Activated effector memory CD4-positive, alpha-beta T cell treated with anti-CD3 and anti-CD28 coated beads, Interleukin-2, amount 50 U/mL, for 16 hours (primary cell): ENCODE measurements around the gene TCEA2.

Experiments
- DNase-seq: peaks from one replicate; pipeline ENCODE4 v3.0.0-alpha.2; 2020

TCEA2 gene

DNA sequence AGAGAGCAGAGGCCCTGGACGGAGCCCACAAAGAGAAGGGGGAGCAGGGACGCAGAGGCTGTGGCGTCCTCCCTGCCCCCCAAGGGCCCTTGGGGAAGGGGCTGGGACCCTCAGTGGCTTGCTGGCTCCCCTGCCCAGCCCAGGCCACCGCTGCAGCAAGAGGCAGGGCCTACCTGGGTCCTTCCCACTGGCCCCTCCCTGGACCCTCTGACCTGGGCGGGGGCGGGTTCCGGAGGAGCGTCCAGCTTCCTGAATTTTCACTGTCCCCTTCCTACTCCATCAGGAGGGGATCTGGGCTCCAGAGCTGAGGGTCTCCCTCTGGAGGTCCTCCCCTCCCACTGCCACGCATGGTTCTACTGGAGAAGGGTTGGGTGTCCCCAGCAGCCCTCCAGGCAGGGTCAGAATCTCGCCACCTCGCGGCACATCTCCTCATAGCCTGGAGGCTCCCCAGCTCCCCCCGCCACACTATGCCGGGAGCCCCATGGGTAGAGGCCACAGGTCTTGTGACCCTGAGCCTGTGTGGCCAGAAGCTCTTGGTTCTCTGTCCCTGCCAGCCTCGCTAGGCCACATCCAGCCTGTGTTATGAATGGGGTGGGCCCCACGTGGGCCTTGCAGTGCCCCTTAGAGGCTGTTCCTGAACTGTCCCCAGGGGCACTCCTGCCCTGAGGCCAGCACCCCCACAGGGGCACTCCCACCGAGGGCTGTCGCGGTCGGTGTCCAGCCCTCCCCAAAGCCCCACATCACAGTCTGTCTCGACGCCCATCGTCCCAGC lies 12.6 kb upstream of the TCEA2 start:
- no peak for DNase-seq

DNA sequence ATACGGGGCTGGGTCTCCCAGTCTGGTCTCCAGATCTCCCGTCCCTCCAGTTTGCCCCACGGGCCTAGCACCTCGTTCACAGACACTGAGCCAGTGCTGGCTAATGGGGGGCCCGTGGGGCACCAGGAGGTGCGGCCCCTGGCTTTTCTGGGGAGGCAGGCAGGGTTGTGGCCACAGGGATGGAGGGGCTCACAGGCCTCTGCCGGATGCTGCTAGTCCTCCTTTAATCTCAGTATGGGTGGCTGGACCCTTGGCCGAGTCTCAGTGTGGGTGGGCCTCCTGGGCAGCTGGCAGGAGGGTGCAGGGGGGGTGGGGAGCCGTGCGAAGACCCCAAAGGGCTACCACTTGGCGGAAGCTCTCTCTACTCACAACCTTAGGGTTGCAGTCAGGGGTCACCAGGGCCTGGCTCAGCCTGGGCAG lies 12.0 kb upstream of the TCEA2 start:
- no peak for DNase-seq

DNA sequence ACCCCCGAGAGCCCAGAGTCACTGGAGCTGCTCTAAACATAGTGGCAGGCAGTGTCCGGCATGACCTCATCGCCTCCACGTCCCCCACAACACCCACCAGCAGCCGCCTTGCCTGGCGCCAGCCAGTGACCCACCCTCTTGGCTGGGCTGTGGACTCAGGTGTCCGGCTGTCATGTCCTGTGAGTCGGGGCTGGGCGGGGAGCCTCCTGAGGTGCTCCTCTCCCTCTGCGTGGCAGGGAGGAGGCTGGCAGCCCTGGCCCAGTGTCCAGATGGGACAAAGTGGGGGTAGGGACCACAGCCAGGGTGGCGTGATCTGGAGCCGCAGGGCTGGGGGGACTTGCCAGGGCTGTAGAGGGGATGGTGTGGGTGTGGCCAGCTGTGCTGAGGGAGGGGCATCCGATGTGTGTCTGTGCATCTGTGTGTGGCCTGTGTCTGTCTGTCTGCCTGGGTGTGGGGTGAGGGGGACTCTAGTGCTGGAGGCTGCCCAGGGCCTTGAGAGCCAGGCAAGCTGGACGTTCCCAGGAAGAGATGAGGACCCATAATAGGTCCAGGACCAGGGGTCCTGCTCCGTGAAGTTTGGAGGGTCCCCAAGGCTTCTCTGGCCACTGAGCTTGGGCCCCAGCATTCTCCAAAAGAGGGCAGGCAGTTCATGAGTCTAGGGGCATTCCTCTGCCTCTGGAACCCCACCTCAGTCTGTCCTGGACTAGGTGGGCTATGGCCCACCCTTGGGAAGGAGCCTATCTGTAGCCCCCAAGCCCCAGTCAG lies 11.3 kb upstream of the TCEA2 start:
- no peak for DNase-seq

GRCh38 chr20:64052326-64052722 lies 10.7 kb upstream of the TCEA2 start:
- no peak for DNase-seq

DNA sequence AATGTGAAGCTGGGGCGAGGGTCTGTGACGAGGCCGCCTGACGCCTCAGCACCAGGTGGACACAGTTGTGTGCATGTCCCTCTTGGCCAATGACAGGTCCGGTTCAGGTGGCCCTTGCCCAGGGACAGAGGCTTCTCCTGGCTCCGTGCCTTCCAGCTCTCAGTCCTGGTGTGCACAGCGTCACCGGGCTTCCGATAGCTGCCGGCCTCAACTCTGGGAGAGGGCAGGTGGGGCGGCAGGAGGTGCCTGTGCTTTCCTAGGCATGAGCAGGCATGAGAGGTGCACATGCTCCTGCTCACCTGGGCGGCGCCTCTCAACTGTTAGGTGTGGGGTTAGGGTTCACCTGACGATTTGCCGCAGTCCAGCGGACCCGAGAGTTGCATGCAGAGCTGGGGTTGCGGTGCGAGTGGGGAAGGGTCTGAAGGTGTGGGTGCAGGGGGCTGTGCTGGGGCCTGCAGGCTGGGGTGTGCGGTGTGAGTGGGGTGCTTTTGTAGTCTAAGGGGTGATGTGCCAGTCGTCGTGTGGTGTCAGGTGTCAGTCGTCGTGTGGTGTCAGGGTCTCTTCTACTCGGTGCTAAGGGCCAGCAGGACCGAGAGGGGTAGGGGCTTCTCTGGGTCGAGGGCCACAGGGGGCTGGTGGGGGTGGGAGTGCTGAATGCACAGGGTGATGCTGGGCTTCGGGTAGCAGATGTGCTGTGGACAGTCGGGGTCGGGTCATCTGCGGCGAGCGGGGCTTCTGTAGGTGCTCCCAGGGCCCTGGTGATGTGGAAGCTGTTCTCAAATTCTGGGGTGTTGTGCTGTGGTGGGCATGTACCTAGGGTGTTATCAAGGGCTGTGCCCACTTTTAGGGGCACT lies 9.8 kb upstream of the TCEA2 start:
- DNase-seq = no peak

- DNase-seq = no peak
Observed at GRCh38 chr20:64053841-64054661, 8.9 kb upstream of the TCEA2 start.

DNA sequence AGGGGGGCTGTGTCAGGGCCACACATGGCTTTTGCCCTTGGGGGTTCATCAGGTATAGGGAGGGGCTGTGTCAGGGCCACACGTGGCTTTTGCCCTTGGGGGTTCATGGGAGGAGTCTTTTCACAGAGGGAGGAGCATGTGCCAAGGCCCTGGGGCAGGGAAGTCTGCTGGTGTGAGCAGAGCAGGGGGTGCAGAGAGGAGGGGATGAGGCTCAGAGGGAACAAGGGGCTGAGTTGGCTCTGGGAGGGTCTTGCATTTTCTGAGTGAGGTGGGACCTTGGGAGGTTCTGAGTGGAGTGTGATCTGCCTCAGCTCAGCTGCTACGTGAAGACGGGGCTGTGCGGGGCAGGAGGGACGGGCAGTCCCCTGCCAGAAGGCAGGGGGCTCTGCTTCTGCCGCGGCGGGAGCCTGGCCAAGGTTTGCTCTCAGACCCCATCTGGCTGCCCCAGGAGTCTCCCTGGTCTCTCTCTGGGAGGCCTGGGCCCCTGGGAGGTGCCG lies 7.6 kb upstream of the TCEA2 start:
- DNase-seq = no peak

GRCh38 chr20:64055893-64056638 lies 6.9 kb upstream of the TCEA2 start:
- DNase-seq = no peak

DNA sequence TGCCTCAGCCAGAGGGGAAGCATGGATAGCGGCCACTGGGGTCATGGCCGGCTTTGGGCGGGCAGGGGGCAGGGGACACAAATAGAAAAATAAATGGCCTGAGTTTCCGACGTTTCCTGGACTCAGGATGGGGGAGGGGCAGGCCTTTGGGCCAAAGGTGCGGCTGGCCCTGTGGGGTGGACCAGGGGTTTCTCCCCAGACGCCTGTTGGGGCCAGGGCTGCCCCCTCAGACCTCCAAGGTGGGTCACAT lies 6.4 kb upstream of the TCEA2 start:
- DNase-seq = no peak

GRCh38 chr20:64056889-64057627 lies 5.9 kb upstream of the TCEA2 start:
- no peak for DNase-seq

GRCh38 chr20:64057628-64058498 lies 5.1 kb upstream of the TCEA2 start:
- peak; percentile 91 for DNase-seq

- no peak for DNase-seq
Observed at GRCh38 chr20:64058536-64058935, 4.5 kb upstream of the TCEA2 start.

DNA sequence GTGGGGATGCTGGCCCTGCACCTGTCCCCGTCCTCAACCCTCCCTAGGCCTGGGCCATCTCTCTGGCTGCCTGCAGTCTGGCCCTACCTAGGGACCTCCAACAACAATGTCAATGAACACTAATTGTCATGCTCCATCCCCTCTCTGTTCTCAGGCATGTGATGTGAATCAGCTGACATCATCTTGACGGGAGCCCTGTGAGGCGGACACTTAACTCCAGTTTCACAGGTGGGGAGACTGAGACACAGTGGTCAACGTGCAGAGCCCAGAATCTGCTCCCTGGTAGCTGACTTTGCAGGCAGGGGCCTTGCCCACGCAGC lies 762 bp upstream of the TCEA2 start:
- no peak for DNase-seq

DNA sequence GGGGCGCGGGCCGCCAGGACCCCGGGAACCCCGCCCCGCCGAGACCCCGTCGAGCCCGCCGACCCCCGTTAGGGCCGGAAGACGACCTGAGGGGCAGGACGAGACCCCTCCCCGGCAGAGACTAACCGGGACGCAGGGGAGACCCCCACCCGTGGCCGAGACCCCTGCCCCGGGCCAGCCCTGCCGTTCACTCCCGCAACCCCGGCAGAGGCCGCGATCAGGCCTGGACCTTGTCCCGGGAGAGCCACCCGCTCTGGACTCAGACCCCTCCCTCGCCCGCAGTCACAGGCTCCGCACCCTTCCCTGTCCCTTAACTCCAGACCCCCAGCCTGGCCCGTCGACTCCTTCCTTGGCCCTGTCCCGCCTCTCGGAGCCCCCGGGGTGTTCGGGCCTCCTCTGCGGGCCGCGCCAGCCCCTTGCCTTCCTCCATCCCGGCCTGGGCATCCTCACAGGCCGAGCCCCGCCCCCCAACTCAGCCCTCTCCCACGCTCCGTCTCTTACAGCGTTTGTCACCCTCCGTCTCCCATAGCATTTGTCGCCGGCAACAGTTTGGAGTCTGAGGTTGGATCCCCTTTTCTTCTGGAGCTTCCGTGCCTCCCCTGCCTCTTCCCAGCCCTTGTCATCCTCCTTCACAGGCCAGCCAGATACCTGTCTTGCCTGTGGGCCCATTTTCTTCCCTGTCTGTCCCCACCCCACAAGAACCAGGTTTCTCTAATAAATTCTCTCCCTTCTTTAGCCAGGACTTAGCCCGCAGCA lies 569 bp downstream of the TCEA2 start:
- peak; percentile 71 for DNase-seq

DNA sequence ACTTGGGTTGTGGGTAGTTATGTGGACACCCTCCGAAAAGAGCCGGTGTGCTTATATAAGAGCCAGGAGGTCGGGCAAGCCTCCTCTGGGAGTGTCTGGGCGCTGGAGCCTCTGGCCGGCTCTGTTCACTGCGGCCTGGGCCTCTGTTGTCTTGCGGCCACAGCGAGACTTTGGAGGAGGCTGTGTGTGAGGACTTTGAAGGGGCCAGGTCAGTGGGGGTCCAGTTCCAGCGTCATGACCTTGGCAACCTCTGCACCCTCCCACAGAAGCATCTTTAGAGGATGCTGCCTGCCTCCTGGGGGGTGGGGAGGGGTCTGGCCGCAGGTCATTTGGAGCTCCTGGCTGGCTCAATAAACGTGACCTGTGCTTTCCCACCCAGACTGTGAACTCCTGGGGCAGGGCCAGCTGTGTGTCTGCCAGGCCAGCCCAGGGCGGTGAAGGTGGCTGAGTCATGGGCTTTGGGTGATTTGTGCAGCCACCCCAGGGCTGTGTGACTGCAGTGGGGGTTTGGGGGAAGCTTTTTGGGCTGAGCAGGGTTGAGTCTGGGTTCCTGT lies 1.2 kb downstream of the TCEA2 start:
- DNase-seq = no peak

DNA sequence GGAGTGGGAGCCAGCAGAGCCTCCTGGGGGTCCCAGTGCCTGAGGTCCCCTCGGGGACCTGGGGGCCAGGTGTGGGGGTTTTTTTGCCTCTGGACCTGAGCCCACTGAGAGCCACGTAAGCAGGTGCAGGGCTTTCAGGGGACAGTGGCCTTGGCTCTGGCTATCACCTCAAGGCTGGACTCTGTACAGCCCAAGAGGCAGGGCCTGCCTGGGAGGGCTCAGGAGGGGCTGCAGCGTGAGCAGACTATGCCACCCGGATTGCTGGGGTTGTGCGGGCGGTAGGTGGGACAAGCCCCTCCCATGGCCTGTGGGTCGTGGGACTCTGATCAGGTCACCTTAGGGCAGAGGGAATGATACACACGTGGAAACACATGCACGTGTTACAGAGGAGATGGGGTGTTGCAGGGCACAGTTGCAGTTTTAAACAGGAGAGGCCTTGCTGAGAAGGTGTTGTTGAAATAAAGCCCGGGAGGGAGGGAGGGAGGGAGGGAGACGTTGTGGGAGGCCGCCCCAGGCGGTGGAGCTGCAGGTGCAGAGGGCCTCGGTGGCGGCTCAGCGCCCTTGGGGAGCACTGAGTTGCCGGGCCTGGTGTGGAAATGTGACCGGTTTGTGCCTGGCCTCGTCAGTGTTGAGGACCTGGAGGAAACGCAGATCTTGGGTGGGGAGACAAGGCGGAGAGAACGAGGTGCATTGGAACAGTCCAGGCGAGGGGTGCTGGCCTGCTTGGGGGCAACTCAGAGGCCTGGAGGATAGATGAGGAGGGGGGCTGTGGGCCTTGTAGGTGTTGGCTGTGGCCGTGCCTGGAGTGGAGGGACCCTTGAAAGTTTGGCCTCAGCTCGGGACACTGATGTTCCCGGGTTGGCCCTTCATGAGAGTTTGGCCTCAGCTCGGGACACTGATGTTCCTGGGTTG lies 2.3 kb downstream of the TCEA2 start:
- DNase-seq = no peak

- DNase-seq = peak; percentile 75
Observed at GRCh38 chr20:64065974-64066343, 3.0 kb downstream of the TCEA2 start.

GRCh38 chr20:64067005-64067632 lies 4.1 kb downstream of the TCEA2 start:
- no peak for DNase-seq
